Calu3 (cell line): ENCODE measurements around the gene CNFN. TPM values are rescaled to one million over a fixed set of nuclear protein-coding genes. Genes with fewer than 3 reads are reported as not detected.

Experiments
- BruUV-seq: library from RNA; stranded (reverse); fragments of 400-500 nt; replicated peaks from 2 replicates; lab custom pipeline; 2021; lab: Mats Ljungman, UMichigan
- CTCF ChIA-PET: fragments of 300-600 bp; sonication (Branson Sonifier 250); formaldehyde crosslinking; loops from one replicate; lab custom pipeline; 2022; ENCODE audit warnings: antibody characterized with exemption; lab: Charles Lee
- DNase-seq: peaks from one replicate; pipeline ENCODE4 v3.0.0; 2022
- H3K27ac Mint-ChIP-seq: one replicate; pipeline ENCODE4 v1.8.0; 2022; ENCODE audit warnings: mixed read lengths; ENCODE audit not compliant: unreplicated experiment
- H3K27me3 Mint-ChIP-seq: one replicate; pipeline ENCODE4 v1.8.0; 2022; ENCODE audit warnings: mixed read lengths; ENCODE audit not compliant: unreplicated experiment
- H3K36me3 Mint-ChIP-seq: one replicate; pipeline ENCODE4 v1.8.0; 2022; ENCODE audit warnings: mild to moderate bottlenecking, moderate library complexity, mixed read lengths; ENCODE audit not compliant: insufficient read depth, unreplicated experiment
- H3K4me1 Mint-ChIP-seq: one replicate; pipeline ENCODE4 v1.8.0; 2022; ENCODE audit warnings: mild to moderate bottlenecking, low read depth, mixed read lengths; ENCODE audit not compliant: unreplicated experiment
- H3K4me3 Mint-ChIP-seq: one replicate; pipeline ENCODE4 v1.8.0; 2022; ENCODE audit warnings: mild to moderate bottlenecking, low read depth, moderate library complexity, mixed read lengths; ENCODE audit not compliant: unreplicated experiment
- H3K9me3 Mint-ChIP-seq: one replicate; pipeline ENCODE4 v1.8.0; 2022; ENCODE audit warnings: low read depth, mixed read lengths; ENCODE audit not compliant: unreplicated experiment
- CTCF ChIP-seq: fragments of 200-600 bp; IDR thresholded peaks from one replicate; pipeline ENCODE4 v1.8.0; 2022; ENCODE audit warnings: antibody characterized with exemption; ENCODE audit not compliant: unreplicated experiment
- intact Hi-C: fragments of 100-400 bp; cut with micrococcal nuclease; formaldehyde crosslinking; loops from one replicate; pipeline ENCODE4 v1.10.0; 2022; ENCODE audit not compliant: unreplicated experiment
- total RNA-seq: library from RNA; stranded (reverse); gene quantifications from 2 replicates; pipeline ENCODE4 v1.2.3, GENCODE V29; 2022

The CNFN gene
- total RNA-seq, 1 experiment from 2014 or later, result 1.6 TPM

- intact Hi-C loops, result no loop called here
- TF ChIP-seq CTCF, result no peak
- Mint-ChIP-seq H3K4me3 (no peak overlapping the region), H3K27ac (no peak overlapping the region), H3K9me3 (no peaks in the 10 kb centered on the region), H3K27me3 (no peaks in the 10 kb centered on the region), H3K36me3 (peaks cover 4% of the 10 kb centered on the region), H3K4me1 (no peaks in the 10 kb centered on the region)
- CTCF ChIA-PET, result no interaction called here
- DNase-seq, result no peak
- BruUV-seq, result no TSS peak
Observed at GRCh38 chr19:42357290-42357689, 32.8 kb downstream of the CNFN start.

DNA sequence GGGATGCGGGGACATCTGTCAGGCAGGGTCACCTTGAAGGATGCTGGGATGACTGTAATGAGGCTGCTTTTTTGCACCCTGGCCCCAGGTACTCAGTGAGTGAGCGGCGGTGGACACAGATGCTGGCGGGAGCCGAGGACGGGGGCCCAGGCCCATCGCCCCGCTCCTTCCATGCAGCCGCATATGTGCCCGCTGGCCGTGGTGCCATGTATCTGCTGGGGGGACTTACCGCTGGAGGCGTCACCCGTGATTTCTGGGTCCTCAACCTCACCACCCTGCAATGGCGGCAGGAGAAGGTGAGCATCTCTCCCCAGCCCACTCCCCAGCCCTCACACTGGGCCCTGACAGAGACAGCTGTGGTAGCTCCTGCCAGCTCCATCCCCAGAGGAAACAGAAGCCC is 33.4 kb downstream of the CNFN start:
- H3K4me3 Mint-ChIP-seq, result no peak overlapping the region
- intact Hi-C loops, result no loop called here
- DNase-seq, result no peak
- H3K9me3 Mint-ChIP-seq, result no peaks in the 10 kb centered on the region
- CTCF ChIA-PET, result no interaction called here
- H3K27me3 Mint-ChIP-seq, result no peaks in the 10 kb centered on the region
- H3K4me1 Mint-ChIP-seq, result no peaks in the 10 kb centered on the region
- H3K36me3 Mint-ChIP-seq, result peaks cover 4% of the 10 kb centered on the region
- no TSS peak for BruUV-seq
- no peak for TF ChIP-seq CTCF
- no peak overlapping the region for H3K27ac Mint-ChIP-seq

DNA sequence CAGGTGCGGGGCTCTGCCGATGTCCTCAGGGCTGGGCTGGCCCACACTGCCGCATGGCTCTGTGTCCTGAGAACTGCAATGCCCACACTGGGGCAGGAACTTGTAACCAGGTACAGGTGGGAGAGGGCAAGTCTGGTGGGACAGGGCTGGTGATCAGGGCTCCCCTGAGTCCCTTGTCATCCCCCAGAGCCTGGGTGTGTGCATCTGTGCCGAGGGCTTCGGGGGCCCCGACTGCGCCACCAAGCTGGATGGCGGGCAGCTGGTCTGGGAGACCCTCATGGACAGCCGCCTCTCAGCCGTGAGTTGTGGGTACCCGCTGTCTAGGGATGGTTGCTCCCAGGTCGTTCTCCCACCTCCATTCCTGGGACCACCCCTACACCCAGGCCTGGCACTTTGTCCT is 34.2 kb downstream of the CNFN start:
- H3K27ac Mint-ChIP-seq, result no peak overlapping the region

GRCh38 chr19:42353341-42354015 is 36.6 kb downstream of the CNFN start:
- Mint-ChIP-seq H3K27me3 (no peaks in the 10 kb centered on the region), H3K4me1 (no peaks in the 10 kb centered on the region), H3K36me3 (peaks cover 4% of the 10 kb centered on the region), H3K27ac (no peak overlapping the region), H3K9me3 (no peaks in the 10 kb centered on the region), H3K4me3 (no peak overlapping the region)
- TF ChIP-seq CTCF, result no peak
- no TSS peak for BruUV-seq
- no peak for DNase-seq
- CTCF ChIA-PET, result no interaction called here
- intact Hi-C loops, result no loop called here

More for the DNA sequence above, 34.2 kb downstream of the CNFN start:
- BruUV-seq, result no TSS peak
- TF ChIP-seq CTCF, result no peak
- CTCF ChIA-PET, result no interaction called here
- DNase-seq, result no peak
- H3K36me3 Mint-ChIP-seq, result peaks cover 4% of the 10 kb centered on the region
- intact Hi-C loops, result no loop called here
- no peak overlapping the region for H3K4me3 Mint-ChIP-seq
- no peaks in the 10 kb centered on the region for H3K4me1 Mint-ChIP-seq
- no peaks in the 10 kb centered on the region for H3K9me3 Mint-ChIP-seq
- no peaks in the 10 kb centered on the region for H3K27me3 Mint-ChIP-seq
